A549 treated with AZD9567 at 1 μM for 4 hours (cell line): Measurements from ENCODE around the gene SAV1. TPM values are rescaled to one million over a fixed set of nuclear protein-coding genes. Genes with fewer than 3 reads are reported as not detected.

Experiments used
- total RNA-seq: library from RNA; stranded (reverse); fragments of 200-300 nt; extraction: Qiagen RNA extraction; gene quantifications from 5 replicates; pipeline ENCODE4 v1.2.3, GENCODE V29; 2022; ENCODE audit not compliant: insufficient read depth

SAV1 gene
- total RNA-seq: 24.0 to 33.6 TPM (median 32.3 TPM) in 5 replicates

GRCh38 chr14:50667996-50668825, at the start of gene SAV1:
Gene SAV1 (minus strand): TSS chr14:50668306. CDS start chr14:50667967, 339 bp downstream.

Other genes starting within 250 kb of the SAV1 start
- 28.7 to 37.6 TPM (median 37.0 TPM) in 5 replicates for gene MAP4K5, start 135.7 kb downstream of the SAV1 start, total RNA-seq
- gene ATL1, start 108.2 kb downstream of the SAV1 start, total RNA-seq: 5.3 to 7.1 TPM (median 5.7 TPM) in 5 replicates
- gene NIN, start 162.9 kb upstream of the SAV1 start, total RNA-seq: 11.8 to 16.9 TPM (median 15.7 TPM) in 5 replicates
- gene ABHD12B, start 203.7 kb upstream of the SAV1 start, total RNA-seq: not detected in 5 replicates